HG03196 (cell line): Measurements from ENCODE around the gene CARD10.
"Not testable (repeated sequence)": the region's sequence is repeated elsewhere in the genome, so short reads cannot be mapped to it uniquely, and the experiment has no call there.

Source experiments
- ATAC-seq: cut with Tn5 transposase; IDR thresholded peaks from one replicate; pipeline ENCODE4 v1.9.1; 2021; ENCODE audit not compliant: unreplicated experiment

The CARD10 gene

GRCh38 chr22:37529652-37530345 lies 10.6 kb upstream of the CARD10 start:
- no peak for ATAC-seq

- not testable (repeated sequence) for ATAC-seq
Measured at GRCh38 chr22:37527952-37528351, 8.7 kb upstream of the CARD10 start.

GRCh38 chr22:37527081-37527752 lies 8.0 kb upstream of the CARD10 start:
- not testable (repeated sequence) for ATAC-seq

- no peak for ATAC-seq
Measured at GRCh38 chr22:37526376-37526775, 7.2 kb upstream of the CARD10 start.

- no peak for ATAC-seq
Measured at GRCh38 chr22:37525746-37526350, 6.6 kb upstream of the CARD10 start.

- ATAC-seq: no peak
Measured at GRCh38 chr22:37525073-37525745, 6.0 kb upstream of the CARD10 start.

- no peak for ATAC-seq
Measured at GRCh38 chr22:37522482-37522881, 3.3 kb upstream of the CARD10 start.

- no peak for ATAC-seq
Measured at GRCh38 chr22:37521236-37521739, 2.1 kb upstream of the CARD10 start.

- no peak for ATAC-seq
Measured at GRCh38 chr22:37520776-37521191, 1.6 kb upstream of the CARD10 start.

GRCh38 chr22:37518509-37519267 lies 527 bp downstream of the CARD10 start:
- no peak for ATAC-seq

- ATAC-seq: no peak
Measured at GRCh38 chr22:37517826-37518450, 1.3 kb downstream of the CARD10 start.

GRCh38 chr22:37516456-37516855 lies 2.8 kb downstream of the CARD10 start:
- ATAC-seq: no peak

GRCh38 chr22:37515901-37516300 lies 3.3 kb downstream of the CARD10 start:
- no peak for ATAC-seq

- no peak for ATAC-seq
Measured at GRCh38 chr22:37514526-37515051, 4.6 kb downstream of the CARD10 start.

GRCh38 chr22:37511395-37512104 lies 7.7 kb downstream of the CARD10 start:
- ATAC-seq: no peak

- ATAC-seq: no peak
Measured at GRCh38 chr22:37510091-37510490, 9.1 kb downstream of the CARD10 start.

GRCh38 chr22:37509059-37509860 lies 10.0 kb downstream of the CARD10 start:
- ATAC-seq: no peak

- ATAC-seq: no peak
Measured at GRCh38 chr22:37508431-37508992, 10.7 kb downstream of the CARD10 start.
